Skeletal muscle satellite cell (primary cell): ENCODE data around the gene PRSS3.
"Not testable (repeated sequence)": the region's sequence is repeated elsewhere in the genome, so short reads cannot be mapped to it uniquely, and the experiment has no call there.

Experiments
- H3K27me3 ChIP-seq: 2 replicates; pipeline ENCODE4 v1.7.0; 2013; ENCODE audit warnings: low read length; ENCODE audit not compliant: control insufficient read depth, insufficient read depth
- H3K36me3 ChIP-seq: 2 replicates; pipeline ENCODE4 v1.7.0; 2013; ENCODE audit warnings: mild to moderate bottlenecking, control low read depth, low read length; ENCODE audit not compliant: insufficient read depth
- H3K4me1 ChIP-seq: 2 replicates; pipeline ENCODE4 v1.7.0; 2013; ENCODE audit warnings: low read length; ENCODE audit not compliant: control insufficient read depth, insufficient read depth
- H3K4me2 ChIP-seq: 2 replicates; pipeline ENCODE4 v1.7.0; 2013; ENCODE audit warnings: mild to moderate bottlenecking, low read length
- H3K4me3 ChIP-seq: 2 replicates; pipeline ENCODE4 v1.7.0; 2013; ENCODE audit warnings: low read length
- H3K9ac ChIP-seq: 2 replicates; pipeline ENCODE4 v1.7.0; 2013; ENCODE audit warnings: mild to moderate bottlenecking, low read depth, low read length, moderate library complexity
- H3K9me3 ChIP-seq: replicated peaks from 2 replicates; pipeline ENCODE4 v1.7.0; 2013; ENCODE audit warnings: mild to moderate bottlenecking, control low read depth, low read length

The PRSS3 gene

GRCh38 chr9:33823801-33824200 lies 28.4 kb downstream of the PRSS3 start:
- Histone ChIP-seq H3K27me3 (no peaks in the 10 kb centered on the region), H3K36me3 (no peaks in the 10 kb centered on the region), H3K9ac (no peak overlapping the region), H3K9me3 (no peaks in the 10 kb centered on the region), H3K4me1 (peaks cover 24% of the 10 kb centered on the region), H3K4me2 (no peak overlapping the region), H3K4me3 (no peak overlapping the region)

GRCh38 chr9:33827285-33827684 lies 31.9 kb downstream of the PRSS3 start:
- not testable (repeated sequence) for H3K36me3 ChIP-seq, H3K4me3 ChIP-seq, H3K9me3 ChIP-seq, H3K4me2 ChIP-seq, H3K27me3 ChIP-seq, H3K4me1 ChIP-seq, H3K9ac ChIP-seq

DNA sequence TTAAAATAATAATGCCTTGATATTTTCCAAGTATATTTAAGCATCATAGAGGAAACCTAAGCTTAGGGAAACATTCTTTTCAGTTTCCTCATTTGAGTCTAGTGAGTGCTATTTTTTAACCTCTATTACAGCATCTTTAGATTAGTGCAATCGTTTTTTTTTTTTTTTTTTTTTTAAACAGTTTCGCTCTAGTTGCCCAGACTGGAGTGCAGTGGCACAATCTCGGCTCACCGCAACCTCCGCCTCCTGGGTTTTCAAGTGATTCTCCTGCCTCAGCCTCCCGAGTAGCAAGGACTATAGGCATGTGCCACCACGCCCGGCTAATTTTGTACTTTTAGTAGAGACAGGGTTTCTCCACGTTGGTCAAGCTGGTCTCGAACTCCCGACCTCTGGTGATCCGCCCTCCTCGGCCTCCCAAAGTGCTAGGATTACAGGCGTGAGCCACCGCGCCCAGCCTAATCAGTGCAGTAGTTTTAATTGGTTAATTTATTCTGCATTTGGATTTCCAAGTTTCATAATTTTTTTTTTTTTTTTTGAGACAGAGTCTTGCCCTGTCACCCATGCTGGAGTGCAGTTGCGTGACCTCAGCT lies 34.4 kb downstream of the PRSS3 start:
- H3K4me2 ChIP-seq, H3K4me3 ChIP-seq, H3K27me3 ChIP-seq, H3K9ac ChIP-seq, H3K9me3 ChIP-seq, H3K36me3 ChIP-seq: not testable (repeated sequence)
- peaks cover 18% of the 10 kb centered on the region for H3K4me1 ChIP-seq

DNA sequence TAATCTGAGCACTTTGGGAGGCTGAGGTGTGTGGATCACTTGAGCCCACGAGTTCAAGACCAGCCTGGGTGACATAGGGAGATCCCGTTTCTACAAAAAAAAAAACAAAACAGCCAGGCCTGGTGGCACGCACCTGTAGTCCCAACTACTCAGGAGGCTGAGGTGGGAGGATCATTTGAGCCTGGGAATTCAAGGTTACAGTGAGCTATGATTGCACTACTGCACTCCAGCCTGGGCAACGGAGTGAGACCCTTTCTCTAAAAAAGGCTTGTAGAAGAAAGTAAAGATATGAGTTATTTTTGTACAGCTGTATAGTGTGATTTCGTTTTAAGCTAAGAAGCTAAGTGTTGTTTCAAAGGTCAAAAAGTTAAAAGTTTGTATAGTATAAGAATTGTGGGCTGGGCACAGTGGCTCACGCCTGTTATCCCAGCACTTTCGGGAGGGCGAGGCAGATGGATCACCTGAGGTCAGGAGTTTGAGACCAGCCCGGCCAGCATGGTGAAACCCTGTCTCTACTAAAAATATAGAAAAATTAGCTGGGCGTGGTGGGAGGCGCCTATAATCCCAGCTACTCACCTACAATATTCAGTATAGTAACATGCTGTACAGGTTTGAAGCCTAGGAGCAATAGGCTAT lies 40.4 kb downstream of the PRSS3 start:
- H3K4me3 ChIP-seq, result no peak overlapping the region
- no peaks in the 10 kb centered on the region for H3K36me3 ChIP-seq
- no peaks in the 10 kb centered on the region for H3K27me3 ChIP-seq
- H3K9me3 ChIP-seq, result no peaks in the 10 kb centered on the region
- H3K4me1 ChIP-seq, result peaks cover 41% of the 10 kb centered on the region
- peak overlapping the region; percentile 54 for H3K4me2 ChIP-seq
- H3K9ac ChIP-seq, result peak overlapping the region; percentile 9

GRCh38 chr9:33836261-33836660 lies 40.9 kb downstream of the PRSS3 start:
- not testable (repeated sequence) for H3K9me3 ChIP-seq, H3K27me3 ChIP-seq, H3K4me3 ChIP-seq, H3K36me3 ChIP-seq
- H3K4me2 ChIP-seq, result peak overlapping the region; percentile 54
- peaks cover 41% of the 10 kb centered on the region for H3K4me1 ChIP-seq
- H3K9ac ChIP-seq, result peak overlapping the region; percentile 9

DNA sequence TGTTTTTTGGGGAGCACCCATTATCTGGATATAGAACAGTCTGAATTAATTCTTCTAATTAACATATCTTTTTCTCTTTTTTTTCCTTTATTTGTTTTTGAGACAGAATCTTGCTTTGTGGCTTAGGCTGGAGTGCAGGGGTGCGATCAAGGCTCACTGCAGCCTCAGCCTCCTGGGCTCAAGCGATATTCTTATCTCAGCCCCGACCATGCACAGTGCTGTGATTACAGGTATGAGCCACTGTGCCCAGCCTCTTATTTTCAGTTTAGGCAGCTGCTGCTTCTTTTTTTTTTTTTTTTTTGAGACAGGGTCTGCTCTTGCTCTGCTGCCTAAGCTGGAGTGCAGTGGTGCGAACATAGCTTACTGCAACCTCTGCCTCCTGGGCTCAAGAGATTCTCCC lies 41.8 kb downstream of the PRSS3 start:
- H3K9me3 ChIP-seq, result no peaks in the 10 kb centered on the region
- H3K27me3 ChIP-seq, result no peaks in the 10 kb centered on the region
- H3K4me3 ChIP-seq, result no peak overlapping the region
- no peak overlapping the region for H3K4me2 ChIP-seq
- H3K4me1 ChIP-seq, result peaks cover 41% of the 10 kb centered on the region
- no peaks in the 10 kb centered on the region for H3K36me3 ChIP-seq
- no peak overlapping the region for H3K9ac ChIP-seq

DNA sequence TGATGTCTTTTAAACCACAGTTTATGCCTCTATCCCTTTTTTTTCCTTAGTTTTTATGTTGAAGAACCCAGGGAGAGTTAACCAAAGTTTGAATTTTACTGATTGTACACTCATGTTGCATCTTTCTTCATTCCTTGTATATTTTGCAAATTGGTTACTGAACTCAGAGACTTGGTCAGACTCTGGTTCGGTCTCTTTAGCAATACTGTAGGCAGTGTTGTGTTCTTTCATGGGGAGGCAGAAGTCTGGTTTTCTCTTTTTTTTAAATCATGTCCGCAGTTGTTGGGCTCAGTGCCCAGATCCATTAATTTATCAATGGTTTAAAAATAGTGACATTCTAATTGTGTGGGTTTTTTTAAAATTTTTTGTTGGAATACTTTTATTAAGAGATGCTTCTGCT lies 45.0 kb downstream of the PRSS3 start:
- Histone ChIP-seq H3K36me3 (no peaks in the 10 kb centered on the region), H3K4me1 (peaks cover 22% of the 10 kb centered on the region), H3K9ac (no peak overlapping the region), H3K27me3 (no peaks in the 10 kb centered on the region), H3K9me3 (no peaks in the 10 kb centered on the region), H3K4me3 (no peak overlapping the region), H3K4me2 (no peak overlapping the region)

DNA sequence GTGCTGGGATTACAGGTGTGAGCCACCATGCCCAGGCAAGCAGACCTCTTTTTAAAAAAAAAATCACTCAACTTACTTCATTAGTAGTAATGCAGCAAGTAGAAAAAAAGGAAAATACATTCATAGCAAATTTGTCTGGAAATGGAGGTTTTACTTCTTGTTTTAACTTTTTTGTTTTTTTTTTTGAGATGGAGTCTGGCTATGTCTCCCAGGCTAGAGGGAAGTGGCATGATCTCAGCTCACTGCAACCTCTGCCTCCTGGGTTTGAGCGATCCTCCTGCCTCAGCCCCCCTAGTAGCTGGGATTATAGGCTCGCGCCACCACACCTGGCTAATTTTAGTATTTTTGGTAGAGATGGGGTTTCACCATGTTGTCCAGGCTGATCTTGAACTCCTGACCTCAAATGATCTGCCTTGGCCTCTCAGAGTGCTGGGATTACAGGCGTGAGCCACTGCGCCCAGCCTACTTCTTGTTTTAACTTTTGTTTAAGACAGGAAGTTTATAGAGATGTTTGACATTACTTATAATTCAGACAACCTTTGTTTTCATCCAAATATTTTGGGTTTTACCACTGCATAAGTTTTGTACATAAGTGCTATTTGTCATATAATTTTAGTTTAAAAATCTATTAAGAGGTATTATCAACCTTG lies 48.1 kb downstream of the PRSS3 start:
- no peaks in the 10 kb centered on the region for H3K36me3 ChIP-seq
- no peak overlapping the region for H3K9ac ChIP-seq
- H3K4me2 ChIP-seq, result no peak overlapping the region
- no peaks in the 10 kb centered on the region for H3K27me3 ChIP-seq
- no peaks in the 10 kb centered on the region for H3K9me3 ChIP-seq
- H3K4me3 ChIP-seq, result no peak overlapping the region
- peaks cover 12% of the 10 kb centered on the region for H3K4me1 ChIP-seq

DNA sequence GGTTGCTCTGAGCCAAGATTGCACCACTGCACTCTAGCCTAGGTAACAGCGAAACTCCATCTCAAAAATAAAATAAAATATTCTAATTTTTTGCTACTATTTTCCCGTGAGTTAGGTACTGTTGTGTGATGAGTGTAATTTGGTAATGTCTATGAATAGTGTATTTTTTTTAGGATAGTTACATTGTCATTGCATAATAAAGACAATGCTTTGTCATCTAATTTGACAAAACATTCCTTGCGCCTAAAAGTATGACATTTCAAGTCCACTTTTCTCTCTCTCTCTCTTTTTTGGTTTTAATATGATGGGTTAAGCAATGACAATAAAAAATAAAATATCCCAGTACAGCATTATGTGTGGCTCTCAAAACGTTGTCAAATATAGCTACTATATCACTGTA lies 50.9 kb downstream of the PRSS3 start:
- Histone ChIP-seq H3K9me3 (no peaks in the 10 kb centered on the region), H3K9ac (no peak overlapping the region), H3K4me1 (peaks cover 22% of the 10 kb centered on the region), H3K36me3 (no peaks in the 10 kb centered on the region), H3K27me3 (no peaks in the 10 kb centered on the region), H3K4me3 (no peak overlapping the region), H3K4me2 (no peak overlapping the region)

DNA sequence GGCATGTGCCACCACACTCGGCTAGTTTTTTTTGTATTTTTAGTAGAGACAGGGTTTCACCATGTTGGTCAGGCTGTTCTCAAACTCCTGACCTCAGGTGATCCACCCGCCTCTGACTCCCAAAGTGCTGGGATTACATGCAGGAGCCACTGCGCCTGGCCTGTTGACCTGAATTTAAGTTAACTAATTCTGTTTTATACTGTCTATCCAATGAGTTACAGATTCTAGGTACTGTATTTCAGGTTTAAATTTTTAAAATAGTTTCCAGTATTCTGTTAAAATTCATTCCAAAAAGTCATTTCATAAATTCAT lies 52.5 kb downstream of the PRSS3 start:
- not testable (repeated sequence) for H3K36me3 ChIP-seq, H3K9me3 ChIP-seq, H3K4me3 ChIP-seq, H3K27me3 ChIP-seq, H3K4me2 ChIP-seq, H3K9ac ChIP-seq
- H3K4me1 ChIP-seq, result peaks cover 31% of the 10 kb centered on the region
